Hindlimb muscle (tissue), 1 donor: ENCODE measurements around the gene SHROOM1. TPM values are rescaled to one million over a fixed set of nuclear protein-coding genes. Genes with fewer than 3 reads are reported as not detected.
"Not testable (repeated sequence)": the region's sequence is repeated elsewhere in the genome, so short reads cannot be mapped to it uniquely, and the experiment has no call there.

Source experiments
- DNase-seq: peaks from one replicate; pipeline ENCODE4 v3.0.0-alpha.2; 2013
- polyA plus RNA-seq: library from polyadenylated mRNA; unstranded; fragments of 120-200 nt; gene quantifications from one replicate; pipeline ENCODE4 v1.2.1, GENCODE V29; 2013; ENCODE audit not compliant: insufficient read length

SHROOM1 gene
- 2.8 TPM for polyA plus RNA-seq

DNA sequence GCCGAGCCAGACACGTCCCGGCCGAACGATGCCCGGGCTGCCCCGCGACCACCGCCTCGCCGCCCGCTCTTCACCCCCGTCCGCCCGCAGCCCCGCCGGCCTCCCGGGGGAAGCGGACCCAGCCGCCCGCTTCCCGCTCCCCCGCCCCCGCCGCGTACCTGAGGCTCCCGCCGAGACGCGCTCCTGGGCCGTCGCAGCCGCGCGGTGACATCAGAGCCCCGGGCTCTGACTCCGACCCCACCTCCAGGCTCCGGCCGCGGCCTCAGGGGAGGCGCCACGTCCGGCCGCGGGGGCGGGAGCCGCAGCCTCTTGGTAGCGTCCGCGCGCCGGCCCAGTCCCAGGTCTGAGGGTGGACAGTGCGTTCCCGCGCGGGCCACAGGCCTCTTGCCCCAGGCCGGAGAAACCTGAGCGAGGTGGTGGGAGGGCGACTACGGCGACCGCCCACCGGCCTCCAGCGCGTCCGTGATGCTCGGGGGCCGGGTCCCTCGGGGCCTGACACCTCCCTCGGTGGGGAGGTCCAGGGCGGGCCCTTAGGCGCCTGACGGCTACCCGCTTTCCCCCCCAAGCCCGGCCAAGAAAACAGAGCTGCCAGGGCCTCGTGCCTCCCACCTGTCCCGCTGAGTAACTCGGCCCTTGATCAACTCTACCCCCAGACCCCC is at the start of gene SHROOM1:
Gene SHROOM1 (minus strand): TSS at position 212 of the 659 bp plus-strand sequence. CDS start 4,507 bp downstream, outside the sequence.
- peak; percentile 51 for DNase-seq

GRCh38 chr5:132877938-132878337 is 47.5 kb upstream of the SHROOM1 start:
- DNase-seq = no peak

DNA sequence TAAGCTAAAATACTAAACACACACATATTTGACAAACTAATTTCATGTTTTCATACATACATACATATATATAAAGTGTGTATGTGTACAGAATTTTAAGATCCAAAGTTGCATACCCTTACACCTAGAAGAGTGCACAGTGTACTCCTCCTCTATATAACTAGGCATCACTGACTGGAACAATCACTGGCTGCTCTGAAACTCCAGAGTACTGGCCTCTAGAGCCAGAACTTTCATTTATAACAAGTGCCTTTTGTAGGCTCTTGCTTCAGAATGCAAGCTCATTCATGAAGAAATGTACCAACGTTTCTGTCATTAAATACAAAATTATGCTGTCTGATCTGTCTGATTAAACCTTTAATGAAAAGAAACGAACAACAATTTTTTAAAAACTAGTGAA is 47.0 kb upstream of the SHROOM1 start:
- DNase-seq = no peak

DNA sequence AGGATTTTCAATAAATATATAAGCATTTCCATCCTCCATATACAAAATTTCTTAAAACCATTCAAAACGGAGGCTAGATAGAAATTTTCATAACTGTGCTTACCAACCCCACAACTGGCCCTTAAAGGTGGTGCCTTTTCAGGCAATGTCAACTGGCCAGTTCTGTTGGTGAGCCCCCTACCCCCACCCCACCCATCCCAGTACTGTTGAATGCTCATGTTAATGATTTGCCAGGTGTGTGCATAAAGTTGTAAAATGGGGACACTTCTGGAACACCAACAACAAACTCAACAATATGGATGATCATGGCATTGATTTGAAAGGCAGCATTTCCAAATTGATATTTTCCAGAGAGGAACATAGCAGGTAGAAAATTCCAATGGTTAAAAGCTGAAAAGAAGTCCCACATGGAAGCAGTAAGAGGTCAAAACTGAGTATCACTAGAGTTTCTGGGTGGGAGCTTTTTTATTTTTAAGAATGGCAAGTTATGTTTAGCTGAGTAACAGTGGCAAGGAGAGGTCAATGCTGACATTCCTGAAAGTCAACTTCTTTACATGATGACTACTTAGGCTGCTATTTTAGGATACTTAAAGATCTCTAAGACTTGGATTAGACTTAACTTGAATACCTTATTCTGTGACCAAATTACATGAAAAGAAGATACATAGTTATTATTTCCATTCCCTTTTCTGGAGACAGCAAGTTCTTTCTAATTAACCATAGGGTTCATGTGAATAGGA is 45.7 kb upstream of the SHROOM1 start:
- DNase-seq = no peak

DNA sequence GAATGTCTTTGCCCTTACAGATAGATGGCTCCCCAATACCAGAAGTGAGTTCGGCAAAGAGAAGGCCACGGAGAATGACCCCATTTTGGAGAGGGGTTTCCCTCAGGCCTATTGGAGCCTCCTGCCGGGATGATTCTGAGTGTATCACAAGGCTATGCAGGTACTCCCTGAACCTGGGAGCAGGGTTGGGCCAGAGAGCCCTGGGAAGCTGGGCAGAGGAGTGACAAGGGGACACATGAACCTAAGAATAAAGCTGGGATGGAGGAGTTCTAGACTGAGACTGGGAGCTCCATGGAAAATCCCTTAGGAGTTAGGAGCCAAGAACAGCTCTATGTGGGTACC is 43.5 kb upstream of the SHROOM1 start:
- DNase-seq = no peak

- no peak for DNase-seq
Observed at GRCh38 chr5:132873119-132873929, 42.9 kb upstream of the SHROOM1 start, which contains the start of gene LEAP2. TSS of gene LEAP2 (plus strand) at chr5:132873668. CDS start at chr5:132873695, 27 bp downstream.

DNA sequence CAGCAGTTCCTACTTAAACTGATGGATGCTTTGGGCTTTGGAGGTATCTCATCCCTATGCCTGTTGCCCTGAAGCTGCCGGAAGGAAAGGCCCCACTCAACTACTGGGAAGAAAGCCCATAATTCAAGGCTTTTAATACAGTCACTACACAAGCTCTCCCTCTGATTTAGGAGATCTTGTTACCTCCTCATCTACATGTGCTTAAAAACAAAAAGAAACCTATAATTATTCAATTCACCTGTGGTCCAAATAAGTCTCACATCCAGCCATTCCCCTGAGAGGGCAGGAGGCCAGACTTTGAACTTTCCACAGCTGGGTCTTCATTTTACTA is 42.3 kb upstream of the SHROOM1 start:
- no peak for DNase-seq

DNA sequence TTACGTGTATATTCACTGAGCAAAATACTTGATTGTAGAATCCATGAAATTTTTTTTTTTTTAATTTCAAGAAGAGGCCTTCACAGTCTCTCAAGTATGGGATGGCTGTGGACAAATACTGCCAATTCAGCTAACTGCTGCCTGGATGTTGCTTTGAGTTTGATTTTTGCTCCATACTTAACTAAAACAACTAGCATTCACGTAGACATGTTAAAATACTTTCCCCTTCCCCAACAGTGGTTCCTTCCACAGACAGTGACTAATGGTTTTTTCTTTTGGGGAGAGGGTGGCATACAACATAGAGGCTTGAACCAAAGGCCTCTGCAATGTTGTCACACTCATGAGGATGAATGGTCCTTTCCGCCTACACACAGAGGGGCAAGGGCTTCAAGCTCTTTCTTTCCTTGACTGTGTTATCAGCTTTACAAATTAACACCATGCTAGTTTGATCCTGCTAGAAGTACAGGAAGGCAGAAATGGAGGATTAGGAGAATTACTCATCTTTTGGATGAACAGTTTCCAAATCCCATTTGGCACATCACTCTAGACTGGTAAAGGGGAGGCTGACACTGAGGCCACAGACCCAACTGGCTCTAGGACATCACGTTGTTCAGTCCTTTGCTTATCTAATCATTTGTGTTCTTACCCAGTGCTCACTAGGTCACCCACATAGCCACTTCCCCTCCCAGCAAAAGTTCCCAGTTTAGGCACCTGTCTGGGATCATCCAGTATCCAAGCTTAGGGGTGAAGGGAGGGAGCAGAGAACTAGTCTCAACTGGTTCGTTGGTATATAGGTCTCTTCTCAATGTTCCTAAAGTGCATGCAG is 41.2 kb upstream of the SHROOM1 start:
- DNase-seq = no peak

DNA sequence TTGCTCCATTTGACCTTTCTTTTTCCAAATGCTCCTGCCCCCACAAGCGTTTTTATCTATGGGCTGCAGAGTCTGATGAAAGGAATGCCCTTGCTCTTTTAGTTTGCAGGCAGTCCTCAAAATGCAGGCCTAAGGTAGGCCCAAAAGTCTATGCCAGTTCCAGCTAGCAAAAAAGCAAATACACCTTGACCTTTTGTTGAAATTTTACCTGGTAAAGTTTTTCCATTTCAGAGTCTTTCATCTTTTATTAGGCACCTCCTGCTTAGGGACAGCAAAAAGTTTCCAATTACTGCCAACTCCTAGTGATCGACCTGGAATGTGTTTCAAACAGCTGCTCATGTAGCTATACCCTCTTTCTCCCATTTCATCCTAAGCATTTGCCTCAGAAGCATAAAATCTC is 40.4 kb upstream of the SHROOM1 start:
- DNase-seq = no peak

GRCh38 chr5:132868754-132869153 is 38.3 kb upstream of the SHROOM1 start:
- no peak for DNase-seq

DNA sequence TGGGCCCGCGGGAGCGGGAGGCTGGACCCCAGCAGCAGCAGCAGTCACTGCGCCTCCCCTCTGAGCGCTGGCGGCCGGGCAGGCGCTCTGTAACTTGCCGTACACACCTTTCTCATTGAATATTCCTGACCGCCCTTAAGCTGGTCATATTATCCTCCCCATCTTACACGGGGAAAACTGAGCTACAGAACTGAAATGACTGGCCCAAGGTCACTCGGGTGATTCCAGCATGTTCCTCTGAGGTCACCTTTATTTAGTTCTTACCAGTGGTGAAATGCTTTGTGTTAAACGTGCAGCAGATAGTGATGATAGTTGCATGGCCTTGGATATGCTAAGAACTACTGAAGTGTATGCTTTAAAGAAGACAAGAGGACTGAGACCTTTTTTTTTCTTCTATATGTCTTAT is 36.6 kb upstream of the SHROOM1 start:
- no peak for DNase-seq

- DNase-seq = peak; percentile 98
Observed at GRCh38 chr5:132866342-132867045, 36.0 kb upstream of the SHROOM1 start, which contains the start of the genes GDF9 and UQCRQ. TSS of gene GDF9 (minus strand) at chr5:132866469. CDS start at chr5:132864533, 1,936 bp downstream. TSS of gene UQCRQ (plus strand) at chr5:132866642. CDS start at chr5:132866882, 240 bp downstream.

DNA sequence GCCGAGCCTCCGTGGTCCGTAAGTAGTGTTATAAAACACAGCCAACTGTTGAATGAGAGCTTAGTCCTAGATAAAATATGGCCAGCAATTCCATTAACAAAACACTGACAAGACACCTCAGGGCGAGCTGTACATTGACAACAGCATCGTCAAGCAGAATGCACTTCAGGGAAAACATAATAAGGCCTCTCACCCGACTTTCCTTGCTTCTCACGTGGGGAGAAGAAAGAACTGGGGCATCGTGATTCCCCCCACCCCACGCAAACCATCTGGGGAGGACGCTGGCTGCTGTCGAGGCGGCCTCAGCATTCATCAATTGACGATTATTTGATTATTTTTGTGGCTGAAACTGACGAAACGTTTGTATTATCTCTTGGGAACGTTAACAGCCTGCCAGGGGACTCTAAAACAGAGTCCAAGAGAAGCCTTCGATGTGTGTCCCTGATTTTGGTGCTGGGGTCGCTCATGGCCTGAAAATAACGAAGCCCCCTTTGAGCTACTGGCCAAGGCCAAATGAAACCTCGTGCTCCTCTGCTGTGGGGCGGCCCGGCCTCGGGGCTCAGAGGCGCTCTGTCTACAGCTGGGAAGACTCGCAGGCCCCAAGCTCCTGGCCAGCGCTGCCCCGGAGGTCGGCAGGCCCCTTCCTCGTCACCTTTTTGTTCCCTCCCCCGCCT is 35.4 kb upstream of the SHROOM1 start:
- DNase-seq = no peak

GRCh38 chr5:132860742-132861141 is 30.3 kb upstream of the SHROOM1 start:
- no peak for DNase-seq

GRCh38 chr5:132859889-132860437 is 29.5 kb upstream of the SHROOM1 start:
- no peak for DNase-seq

DNA sequence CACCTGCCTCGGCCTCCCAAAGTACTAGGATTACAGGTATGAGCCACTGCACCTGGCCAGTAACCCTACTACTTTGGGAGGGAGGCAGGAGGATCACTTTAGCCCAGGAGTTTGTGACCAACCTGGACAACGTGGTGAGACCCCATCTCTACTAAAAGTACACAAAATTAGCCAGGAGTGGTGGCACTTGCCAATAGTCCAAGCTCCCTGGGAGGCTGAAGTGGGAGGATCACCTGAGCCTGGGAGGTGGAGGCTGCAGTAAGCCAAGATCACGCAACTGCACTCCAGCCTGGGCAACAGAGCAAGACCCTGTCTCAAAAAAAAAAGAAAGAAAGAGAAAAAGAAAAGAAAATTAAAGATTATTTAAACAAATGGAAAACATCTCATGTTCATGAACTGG is 25.6 kb upstream of the SHROOM1 start:
- DNase-seq = no peak

- not testable (repeated sequence) for DNase-seq
Observed at GRCh38 chr5:132854992-132855391, 24.5 kb upstream of the SHROOM1 start.

GRCh38 chr5:132854301-132854700 is 23.9 kb upstream of the SHROOM1 start:
- no peak for DNase-seq

- DNase-seq = no peak
Observed at GRCh38 chr5:132853790-132854189, 23.3 kb upstream of the SHROOM1 start.

DNA sequence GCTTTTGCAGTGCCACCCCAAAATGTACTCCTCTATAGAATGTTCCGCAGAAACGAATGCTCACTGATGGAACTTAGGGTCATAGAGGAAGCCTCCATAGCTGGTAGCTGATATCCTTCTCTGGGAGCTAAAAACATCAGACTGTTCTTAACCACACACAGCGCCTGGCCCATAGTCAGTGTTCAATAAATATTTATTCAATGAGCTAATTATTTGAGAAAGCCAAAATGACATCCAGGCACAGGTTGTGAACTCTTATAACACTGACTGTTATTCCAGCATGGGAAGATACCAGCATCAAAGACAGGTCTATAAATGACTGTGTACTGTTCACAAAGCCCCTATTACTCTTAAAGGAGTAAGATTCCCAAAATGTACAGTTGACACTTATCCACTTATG is 22.9 kb upstream of the SHROOM1 start:
- no peak for DNase-seq

GRCh38 chr5:132850066-132850465 is 19.6 kb upstream of the SHROOM1 start:
- DNase-seq = no peak
